HEK293T (cell line): ENCODE measurements around the gene GLG1.

ENCODE experiments used
- SP1 ChIP-seq: fragments of 450-650 bp; IDR thresholded peaks from 2 replicates; pipeline ENCODE4 v1.6.1; 2017
- ZNF384 ChIP-seq: fragments of 450-650 bp; IDR thresholded peaks from 2 replicates; pipeline ENCODE4 v1.6.1; 2016

GRCh38 chr16:74637742-74638453, 31.0 kb upstream of the GLG1 start:
- TF ChIP-seq ZNF384 = no peak
- TF ChIP-seq SP1 = no peak
